H1 (cell line): Measurements from ENCODE around the gene ENDOD1. TPM values are rescaled to one million over a fixed set of nuclear protein-coding genes. Genes with fewer than 3 reads are reported as not detected.

Experiments used
- CTCF ChIA-PET: fragments of 300-600 bp; sonication (Branson Sonifier 250); formaldehyde crosslinking; loops from one replicate; lab custom pipeline; 2021; ENCODE audit not compliant: partially characterized antibody; lab: Charles Lee
- POLR2A ChIA-PET: fragments of 300-600 bp; sonication (Branson Sonifier 250); formaldehyde crosslinking; loops from one replicate; lab custom pipeline; 2021; ENCODE audit warnings: inconsistent platforms; ENCODE audit not compliant: partially characterized antibody; lab: Charles Lee
- DNase-seq, 2 experiments: peaks; one replicate each; pipeline versions ENCODE4 v3.0.0 to v3.0.0-alpha.2; 2010 to 2022; ENCODE audit warnings: low spot score in 2 of 2, low read depth in 1 of 2, mixed read lengths in 1 of 2
- FAIRE-seq: peaks from 2 replicates; lab custom pipeline; 2011; peaks lifted over from hg19 to GRCh38; lab: Jason Lieb, UNC
- H2AFZ ChIP-seq: 2 replicates; pipeline ENCODE4 v1.8.1; 2012; ENCODE audit warnings: low read length, inconsistent platforms
- H2AK5ac ChIP-seq: 2 replicates; pipeline ENCODE4 v1.6.1; 2013; ENCODE audit warnings: low read depth, low read length
- H2BK120ac ChIP-seq: replicated peaks from 2 replicates; pipeline ENCODE3; 2013; ENCODE audit warnings: low read depth, low read length, inconsistent platforms
- H2BK12ac ChIP-seq: 2 replicates; pipeline ENCODE4 v1.6.1; 2013; ENCODE audit warnings: low read depth, low read length
- H2BK15ac ChIP-seq: 2 replicates; pipeline ENCODE4 v1.6.1; 2013; ENCODE audit warnings: low read length
- H2BK20ac ChIP-seq: 2 replicates; pipeline ENCODE4 v1.6.1; 2013; ENCODE audit warnings: low read length
- H2BK5ac ChIP-seq: 2 replicates; pipeline ENCODE4 v1.6.1; 2013; ENCODE audit warnings: low read depth, low read length
- H3K14ac ChIP-seq: 2 replicates; pipeline ENCODE4 v1.6.1; 2013; ENCODE audit warnings: inconsistent platforms; ENCODE audit not compliant: insufficient read length
- H3K18ac ChIP-seq: 2 replicates; pipeline ENCODE4 v1.6.1; 2013; ENCODE audit warnings: low read length; ENCODE audit errors: extremely low read depth
- H3K23ac ChIP-seq: 2 replicates; pipeline ENCODE4 v1.6.1; 2013; ENCODE audit warnings: inconsistent platforms; ENCODE audit not compliant: insufficient read length
- H3K23me2 ChIP-seq: 2 replicates; pipeline ENCODE4 v1.6.1; 2013; ENCODE audit warnings: low read depth, low read length
- H3K27ac ChIP-seq: 2 replicates; pipeline ENCODE4 v1.6.1; 2011; ENCODE audit warnings: low read depth, low read length, inconsistent platforms
- H3K27me3 ChIP-seq, 4 experiments: replicated peaks in 1 of 4; 1 replicate in 1 of 4; 2 replicates in 3 of 4; pipeline versions ENCODE4 v1.6.1 to v1.8.1; 2011 to 2013; ENCODE audit warnings: low read length in 3 of 4, mild to moderate bottlenecking in 3 of 4, inconsistent platforms in 2 of 4, mixed read lengths in 2 of 4, moderate library complexity in 1 of 4; ENCODE audit not compliant: control insufficient read depth in 3 of 4, insufficient read depth in 3 of 4; ENCODE audit errors: extremely low read depth in 1 of 4
- H3K36me3 ChIP-seq, 4 experiments: 2 replicates each; pipeline versions ENCODE4 v1.6.1 to v1.8.1; 2011 to 2013; ENCODE audit warnings: mild to moderate bottlenecking in 4 of 4, low read length in 3 of 4, moderate library complexity in 2 of 4, control low read depth in 1 of 4, inconsistent platforms in 1 of 4; ENCODE audit not compliant: insufficient read depth in 4 of 4, control insufficient read depth in 2 of 4
- H3K4ac ChIP-seq: replicated peaks from 2 replicates; pipeline ENCODE3; 2013; ENCODE audit warnings: low read length, low read depth, mixed read lengths, inconsistent platforms; ENCODE audit not compliant: insufficient read length
- H3K4me1 ChIP-seq, 4 experiments: replicated peaks in 1 of 4; 1 replicate in 1 of 4; 2 replicates in 3 of 4; pipeline versions ENCODE4 v1.6.1 to v1.8.1; 2011 to 2013; ENCODE audit warnings: low read length in 3 of 4, inconsistent platforms in 2 of 4, mixed read lengths in 1 of 4; ENCODE audit not compliant: insufficient read depth in 4 of 4, control insufficient read depth in 3 of 4
- H3K4me2 ChIP-seq, 2 experiments: 2 replicates each; pipeline versions ENCODE4 v1.6.1 to v1.8.1; 2011 to 2013; ENCODE audit warnings: low read depth in 2 of 2, low read length in 2 of 2, control low read depth in 1 of 2, inconsistent platforms in 1 of 2, mild to moderate bottlenecking in 1 of 2; ENCODE audit not compliant: insufficient read depth in 1 of 2
- H3K4me3 ChIP-seq, 4 experiments: fragments of 200-600, 300-600 bp in 1 of 4; sonication (generic), shearing (Covaris generic), sonication (Bioruptor Twin) in 1 of 4; 2 replicates each; pipeline versions ENCODE4 v1.5.1 to v1.8.1; 2011 to 2016; ENCODE audit warnings: low read length in 4 of 4, low read depth in 3 of 4, control low read depth in 2 of 4, inconsistent platforms in 2 of 4, mild to moderate bottlenecking in 2 of 4, mixed read lengths in 1 of 4, moderate library complexity in 1 of 4; ENCODE audit not compliant: insufficient read depth in 2 of 4; ENCODE audit errors: extremely low read depth in 1 of 4
- H3K56ac ChIP-seq: replicated peaks from 2 replicates; pipeline ENCODE3; 2013; ENCODE audit warnings: low read depth, mild to moderate bottlenecking, mixed read lengths, low read length, inconsistent platforms; ENCODE audit not compliant: insufficient read length
- H3K79me1 ChIP-seq: 2 replicates; pipeline ENCODE4 v1.6.1; 2013; ENCODE audit warnings: low read depth, low read length, control low read depth
- H3K79me2 ChIP-seq, 2 experiments: 2 replicates each; pipeline versions ENCODE4 v1.6.1 to v1.8.1; 2012 to 2013; ENCODE audit warnings: low read length in 2 of 2, mild to moderate bottlenecking in 2 of 2, inconsistent platforms in 1 of 2; ENCODE audit not compliant: insufficient read depth in 2 of 2, control insufficient read depth in 1 of 2
- H3K9ac ChIP-seq, 4 experiments: replicated peaks in 1 of 4; 1 replicate in 1 of 4; 2 replicates in 3 of 4; pipeline versions ENCODE4 v1.6.1 to v1.8.1; 2011 to 2013; ENCODE audit warnings: low read depth in 3 of 4, low read length in 3 of 4, control low read depth in 2 of 4, mild to moderate bottlenecking in 2 of 4, moderate library complexity in 2 of 4, inconsistent platforms in 1 of 4; ENCODE audit errors: extremely low read depth in 1 of 4
- H3K9me3 ChIP-seq, 2 experiments: 2 replicates each; pipeline versions ENCODE4 v1.6.1 to v1.8.1; 2012 to 2013; ENCODE audit warnings: mild to moderate bottlenecking in 2 of 2, moderate library complexity in 2 of 2, control low read depth in 1 of 2, inconsistent platforms in 1 of 2, low read depth in 1 of 2, low read length in 1 of 2, mixed read lengths in 1 of 2; ENCODE audit not compliant: insufficient read depth in 2 of 2
- H4K20me1 ChIP-seq, 2 experiments: replicated peaks in 1 of 2; 2 replicates each; pipeline versions ENCODE3 to v1.8.1; 2011 to 2013; ENCODE audit warnings: inconsistent platforms in 2 of 2, low read length in 2 of 2, mild to moderate bottlenecking in 1 of 2; ENCODE audit not compliant: insufficient read depth in 2 of 2, control insufficient read depth in 1 of 2
- H4K5ac ChIP-seq: 2 replicates; pipeline ENCODE4 v1.6.1; 2013; ENCODE audit warnings: low read length, low read depth, mixed read lengths, inconsistent platforms; ENCODE audit not compliant: insufficient read length
- H4K8ac ChIP-seq: 2 replicates; pipeline ENCODE4 v1.8.0; 2013; ENCODE audit warnings: mild to moderate bottlenecking, moderate library complexity, low read length, inconsistent platforms; ENCODE audit not compliant: insufficient read depth; ENCODE audit errors: extremely low read depth
- H4K91ac ChIP-seq: replicated peaks from 2 replicates; pipeline ENCODE3; 2013; ENCODE audit warnings: low read length, mixed read lengths, inconsistent platforms; ENCODE audit not compliant: insufficient read length
- CHD1 ChIP-seq: IDR thresholded peaks from 2 replicates; pipeline ENCODE4 v1.6.1; 2012; ENCODE audit warnings: low read depth, low read length, improper control_type of control experiment
- EP300 ChIP-seq, 2 experiments: IDR thresholded peaks; 1 replicate in 1 of 2; 2 replicates in 1 of 2; pipeline ENCODE4 v1.6.1; 2011 to 2012; ENCODE audit warnings: low read depth in 2 of 2, low read length in 2 of 2, mild to moderate bottlenecking in 2 of 2, borderline replicate concordance in 1 of 2, inconsistent platforms in 1 of 2, moderate library complexity in 1 of 2
- JUND ChIP-seq: IDR thresholded peaks from 2 replicates; pipeline ENCODE4 v1.6.1; 2011; ENCODE audit warnings: mild to moderate bottlenecking, improper control_type of control experiment, low read length
- NANOG ChIP-seq: IDR thresholded peaks from 2 replicates; pipeline ENCODE4 v1.6.1; 2011; ENCODE audit warnings: low read length, low read depth, mild to moderate bottlenecking, inconsistent platforms; ENCODE audit not compliant: insufficient read depth, poor library complexity, severe bottlenecking
- POLR2A ChIP-seq, 2 experiments: IDR thresholded peaks; 1 replicate in 1 of 2; 2 replicates in 1 of 2; pipeline ENCODE4 v1.6.1; 2011; ENCODE audit warnings: low read depth in 2 of 2, low read length in 2 of 2, mild to moderate bottlenecking in 2 of 2; ENCODE audit errors: control extremely low read depth in 1 of 2
- SIX5 ChIP-seq: IDR thresholded peaks from 2 replicates; pipeline ENCODE4 v1.6.1; 2011; ENCODE audit warnings: mild to moderate bottlenecking, low read depth, low read length
- TAF7 ChIP-seq: optimal IDR thresholded peaks from 2 replicates; pipeline ENCODE3; 2011; ENCODE audit warnings: low read depth, mild to moderate bottlenecking, inconsistent platforms, low read length, moderate library complexity, borderline replicate concordance
- WGBS, 2 experiments: shearing (Covaris generic) in 1 of 2; methylation state at CpG; one replicate each; pipeline versions ENCODE4 v1.1.6 to v1.1.7; 2013 to 2015; ENCODE audit warnings: low lambda C conversion rate in 2 of 2, mixed read lengths in 2 of 2, inconsistent platforms in 1 of 2, low coverage in 1 of 2, missing lambda C conversion rate in 1 of 2; ENCODE audit not compliant: insufficient replicate concordance in 2 of 2, insufficient coverage in 1 of 2, insufficient read length in 1 of 2; ENCODE audit errors: extremely low coverage in 1 of 2, missing lambda C conversion rate in 1 of 2; 5-methylcytosine and 5-hydroxymethylcytosine counted together
- polyA plus RNA-seq, 7 experiments: library from polyadenylated mRNA; depleted of rRNA in 3 of 7; stranded (reverse) in 5 of 7; unstranded in 2 of 7; fragments of >200 nt in 5 of 7; fragments of 200-250 nt in 2 of 7; gene quantifications; 1 replicate in 5 of 7; 2 replicates in 1 of 7; 4 replicates in 1 of 7; pipeline versions ENCODE4 v1.2.1 to v1.2.3, GENCODE V29; 2011 to 2013; ENCODE audit warnings: missing spikeins in 2 of 7, mixed read lengths in 2 of 7
- total RNA-seq: library from RNA; stranded (reverse); fragmentation: NEBNext Ultra II Directional; extraction: Animal tissue kit (Norgen Biotek cat#: 25700); gene quantifications from 2 replicates; pipeline ENCODE4 v1.2.1, GENCODE V29; 2021
- TF ChIP-seq, protein P1 (sequence below), 3 experiments: IDR thresholded peaks; 1 replicate in 2 of 3; 2 replicates in 1 of 3; pipeline versions ENCODE4 v1.5.1 to v1.6.1; 2011; ENCODE audit warnings: low read length in 3 of 3, mild to moderate bottlenecking in 3 of 3, inconsistent platforms in 2 of 3, low read depth in 1 of 3, moderate library complexity in 1 of 3; ENCODE audit not compliant: insufficient read depth in 1 of 3; ENCODE audit errors: control extremely low read depth in 1 of 3

Gene ENDOD1
- total and polyA plus RNA-seq, 2 of the 8 experiments (the other 6 are each of a cell fraction or from before 2014, with no cell fraction given): 1.2 to 2.5 TPM

DNA sequence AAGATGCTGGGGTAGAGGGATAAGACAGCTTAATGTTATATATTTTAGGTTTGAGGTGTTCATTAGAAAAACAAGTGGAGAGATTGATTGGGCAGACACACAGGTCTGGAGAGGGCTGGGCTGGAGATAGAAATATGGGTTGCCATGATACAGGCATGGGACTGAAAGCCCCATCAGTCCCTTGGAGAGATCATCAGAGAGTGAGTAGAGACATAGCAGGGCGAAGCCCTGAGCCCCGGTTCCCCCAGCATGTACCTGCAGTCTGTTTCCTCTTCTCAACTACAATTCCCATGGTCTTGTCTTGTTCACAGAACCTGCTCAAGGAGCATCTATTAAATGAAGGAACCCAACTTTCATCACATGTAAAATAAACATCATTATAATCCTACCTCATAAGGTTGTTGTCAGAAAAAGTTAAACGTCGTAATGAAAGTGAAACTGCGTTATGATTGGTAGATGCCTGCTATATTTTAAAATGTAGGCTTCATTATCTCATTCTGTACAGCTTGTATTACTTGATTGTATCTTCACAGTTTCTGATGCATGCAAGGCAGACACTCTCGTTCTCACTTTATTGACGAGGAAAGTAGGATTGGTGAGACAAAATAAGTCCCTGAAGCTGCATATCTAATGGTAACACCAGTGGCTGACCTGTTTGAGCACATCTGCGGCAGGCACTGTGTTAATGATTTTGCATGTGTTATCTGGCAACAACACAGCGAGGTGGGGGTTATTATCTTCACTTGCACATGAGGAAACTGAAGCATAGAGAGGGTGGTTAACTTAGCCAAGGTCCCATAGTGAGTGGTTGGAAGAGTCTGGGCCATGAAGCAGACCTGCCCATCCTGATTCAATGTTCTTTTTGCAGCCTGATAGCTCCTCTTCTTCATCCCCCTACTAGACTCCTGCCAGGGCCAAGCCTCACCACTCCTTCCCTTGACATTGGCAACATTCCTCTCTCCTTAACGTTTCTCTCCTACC lies 63.5 kb downstream of the ENDOD1 start:
- FAIRE-seq: no peak
- Histone ChIP-seq H3K9ac (no peak overlapping the region), H3K23ac (no peak overlapping the region), H3K79me1 (no peaks in the 10 kb centered on the region), H3K27me3 (peaks cover 12 to 32% (median 27%) of the 10 kb centered on the region in 4 experiments), H3K23me2 (peaks cover 15% of the 10 kb centered on the region; the same call in 1 of the 2 replicates), H4K5ac (no peak overlapping the region), H3K79me2 (no peaks in the 10 kb centered on the region), H2BK15ac (no peak overlapping the region), H2AK5ac (no peak overlapping the region), H2BK5ac (no peak overlapping the region), H2AFZ (no peak overlapping the region), H3K4me3 (no peak overlapping the region), H3K14ac (no peak overlapping the region), H3K4ac (no peak overlapping the region), H3K4me2 (no peak overlapping the region), H3K18ac (no peak overlapping the region), H4K20me1 (no peaks in the 10 kb centered on the region), H4K91ac (no peak overlapping the region), H2BK12ac (no peak overlapping the region), H2BK20ac (no peak overlapping the region), H3K56ac (no peak overlapping the region), H3K4me1 (peaks cover 3 to 5% (median 4%) of the 10 kb centered on the region in 4 experiments; a peak in 6 of 7 replicates), H4K8ac (no peak overlapping the region), H2BK120ac (no peak overlapping the region), H3K36me3 (no peaks in the 10 kb centered on the region), H3K9me3 (no peaks in the 10 kb centered on the region), H3K27ac (no peak overlapping the region)
- 84% methylated on average over 10 of the region's 10 CpGs; no CpG with 5 or more reads in 1 of the 2 experiments for WGBS, 2 experiments
- CTCF ChIA-PET: interaction anchor here (0.7 to 17.5 kb wide), 74 partner anchors 9 to 1279 kb away, joined by 3 to 407 read pairs (median 5); partner anchors contain the start of genes CEP57, ENDOD1, FAM76B and SESN3
- no peak for DNase-seq
- POLR2A ChIA-PET: interaction anchor here (3.7 kb wide), 1 partner anchor 84 kb away, joined by 35 read pairs; the partner anchor contains the start of gene SRSF8
- no peak for TF ChIP-seq SIX5
- TF ChIP-seq JUND: no peak
- TF ChIP-seq TAF7: no peak
- TF ChIP-seq, protein P1, sequence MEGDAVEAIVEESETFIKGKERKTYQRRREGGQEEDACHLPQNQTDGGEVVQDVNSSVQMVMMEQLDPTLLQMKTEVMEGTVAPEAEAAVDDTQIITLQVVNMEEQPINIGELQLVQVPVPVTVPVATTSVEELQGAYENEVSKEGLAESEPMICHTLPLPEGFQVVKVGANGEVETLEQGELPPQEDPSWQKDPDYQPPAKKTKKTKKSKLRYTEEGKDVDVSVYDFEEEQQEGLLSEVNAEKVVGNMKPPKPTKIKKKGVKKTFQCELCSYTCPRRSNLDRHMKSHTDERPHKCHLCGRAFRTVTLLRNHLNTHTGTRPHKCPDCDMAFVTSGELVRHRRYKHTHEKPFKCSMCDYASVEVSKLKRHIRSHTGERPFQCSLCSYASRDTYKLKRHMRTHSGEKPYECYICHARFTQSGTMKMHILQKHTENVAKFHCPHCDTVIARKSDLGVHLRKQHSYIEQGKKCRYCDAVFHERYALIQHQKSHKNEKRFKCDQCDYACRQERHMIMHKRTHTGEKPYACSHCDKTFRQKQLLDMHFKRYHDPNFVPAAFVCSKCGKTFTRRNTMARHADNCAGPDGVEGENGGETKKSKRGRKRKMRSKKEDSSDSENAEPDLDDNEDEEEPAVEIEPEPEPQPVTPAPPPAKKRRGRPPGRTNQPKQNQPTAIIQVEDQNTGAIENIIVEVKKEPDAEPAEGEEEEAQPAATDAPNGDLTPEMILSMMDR (IDR thresholded peaks at IDR 0.05; ENCODE audit: control extremely low read depth in 1 of 3, insufficient read depth in 1 of 3, low read depth in 1 of 3, low read length in 3 of 3): no peak
- TF ChIP-seq NANOG: no peak
- TF ChIP-seq EP300 (IDR thresholded peaks at IDR 0.05; ENCODE audit: borderline replicate concordance in 1 of 2, low read depth in 2 of 2, low read length in 2 of 2): no peak
- TF ChIP-seq POLR2A (IDR thresholded peaks at IDR 0.05; ENCODE audit: control extremely low read depth in 1 of 2, low read depth in 2 of 2, low read length in 2 of 2): no peak
- no peak for TF ChIP-seq CHD1
